ENCODE measurements around the gene SUSD3. TPM values are rescaled to one million over a fixed set of nuclear protein-coding genes. Genes with fewer than 3 reads are reported as not detected.
A peak's percentile ranks its signal among the peaks of the same experiment; 100 is the strongest.
"Not testable (repeated sequence)": the region's sequence is repeated elsewhere in the genome, so short reads cannot be mapped to it uniquely, and the experiment has no call there.

Gene SUSD3
- polyA plus RNA-seq, 5 donors: 3.6 to 11.9 (median 5.7) TPM

DNA sequence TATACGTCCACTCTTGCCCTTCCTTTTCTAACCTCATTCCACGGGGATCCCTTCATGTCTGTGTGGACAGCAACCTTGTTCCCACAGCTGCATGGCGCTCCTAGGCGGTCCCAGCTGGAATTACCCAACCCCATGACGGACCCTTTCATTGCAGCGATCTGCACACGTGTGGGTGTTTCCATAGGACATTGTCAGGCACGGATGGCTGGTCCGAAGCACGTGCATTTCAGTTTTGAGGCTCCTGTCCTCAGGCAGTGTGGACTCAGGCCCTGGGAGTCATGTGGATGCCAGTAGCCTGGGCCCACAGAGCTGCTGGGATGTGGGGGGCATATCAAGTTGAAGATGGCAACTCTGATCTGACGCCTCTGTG lies 52.5 kb downstream of the SUSD3 start:
- DNase-seq: no peak

DNA sequence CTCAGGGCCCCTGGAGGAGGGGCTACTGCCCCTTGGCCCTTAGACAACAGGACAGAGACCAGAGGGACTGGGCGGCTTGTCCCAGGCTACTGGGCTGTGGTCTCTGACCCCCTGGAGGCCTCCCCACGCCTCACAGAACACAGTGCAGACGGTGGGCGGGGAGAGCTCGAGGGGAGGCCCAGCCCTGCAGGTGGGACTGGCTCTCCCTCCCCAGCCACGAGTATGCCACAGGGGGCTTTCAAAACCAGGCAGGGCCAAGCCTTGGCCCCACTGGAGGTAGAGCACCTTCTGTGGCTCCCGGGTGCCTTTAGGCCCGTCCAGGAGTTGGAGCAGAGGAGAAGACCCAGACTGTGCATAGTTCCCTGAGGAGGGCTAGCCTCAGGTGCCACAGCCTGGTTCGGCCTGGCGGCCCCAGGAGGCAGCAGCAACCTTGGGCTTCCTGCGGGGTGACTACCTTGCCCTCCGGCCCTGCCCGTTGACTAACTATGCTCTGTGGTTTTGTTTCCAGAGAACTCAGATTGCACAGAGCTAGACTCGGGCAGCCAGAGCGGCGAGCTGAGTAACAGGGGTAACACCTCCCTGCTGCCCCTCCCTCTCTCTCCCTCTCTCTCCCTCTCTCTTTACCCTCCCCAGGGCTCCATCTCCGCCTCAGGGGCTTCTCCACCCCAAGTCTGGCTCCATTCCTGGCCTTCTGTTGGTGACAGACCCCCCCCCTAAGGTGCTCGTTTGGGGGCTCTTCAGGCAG lies 53.0 kb downstream of the SUSD3 start:
- no peak for DNase-seq

DNA sequence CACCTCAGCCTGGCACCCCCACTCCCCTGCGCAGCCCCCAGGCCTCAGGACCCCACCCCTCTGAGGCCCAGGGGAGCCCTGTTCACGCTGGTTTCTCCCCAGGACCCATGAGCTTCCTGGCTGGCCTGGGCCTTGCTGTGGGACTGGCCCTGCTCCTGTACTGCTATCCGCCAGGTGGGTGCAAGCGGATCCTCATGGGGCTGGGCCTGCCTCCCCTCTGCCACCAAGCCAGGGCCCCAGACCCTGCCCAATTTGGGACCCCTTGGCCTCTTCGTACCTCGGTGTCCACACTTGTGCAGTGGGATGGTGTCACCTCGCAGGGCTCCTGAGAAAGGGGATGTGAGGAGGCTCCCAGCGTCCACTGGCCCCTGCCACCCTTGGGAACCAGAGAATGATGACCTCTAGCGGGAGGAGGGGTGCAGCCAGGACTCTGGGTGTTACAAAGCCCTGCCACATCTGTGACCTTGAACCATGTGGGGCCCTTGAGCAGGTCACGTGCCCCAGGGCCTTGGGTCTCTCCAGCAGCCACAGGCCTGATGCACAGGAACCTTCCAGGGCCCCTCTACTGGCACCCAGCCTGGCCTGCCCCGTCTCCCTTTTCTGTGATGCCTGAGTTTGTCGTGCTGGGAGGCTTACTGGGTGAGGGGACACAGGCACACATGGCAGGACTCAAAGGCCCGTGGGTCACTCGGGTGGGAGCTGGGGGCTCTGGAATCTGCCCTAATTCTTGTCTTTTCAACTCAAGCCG lies 53.8 kb downstream of the SUSD3 start:
- no peak for DNase-seq

DNA sequence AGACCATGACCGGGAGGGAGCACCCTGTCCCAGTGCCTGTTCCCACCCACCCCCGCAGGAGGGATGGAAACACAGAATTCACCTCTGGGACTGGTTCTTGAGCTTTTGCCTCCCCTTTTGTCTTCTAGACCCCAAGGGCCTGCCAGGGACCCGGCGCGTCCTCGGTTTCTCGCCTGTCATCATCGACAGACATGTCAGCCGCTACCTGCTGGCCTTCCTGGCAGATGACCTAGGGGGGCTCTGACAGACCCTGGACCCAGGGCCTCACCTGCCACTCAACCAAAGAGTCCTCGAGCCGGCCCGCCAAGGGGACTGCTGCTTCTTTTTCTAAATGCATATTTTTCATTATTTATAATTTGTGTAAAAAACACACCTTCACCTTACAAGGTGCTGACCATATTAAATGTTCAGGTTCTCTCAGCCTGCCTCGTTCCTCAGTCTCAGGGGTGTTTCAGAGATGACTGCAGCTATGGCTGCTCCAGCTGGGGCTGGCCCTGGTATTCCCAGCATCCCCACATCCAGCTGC lies 54.4 kb downstream of the SUSD3 start:
- DNase-seq: no peak

DNA sequence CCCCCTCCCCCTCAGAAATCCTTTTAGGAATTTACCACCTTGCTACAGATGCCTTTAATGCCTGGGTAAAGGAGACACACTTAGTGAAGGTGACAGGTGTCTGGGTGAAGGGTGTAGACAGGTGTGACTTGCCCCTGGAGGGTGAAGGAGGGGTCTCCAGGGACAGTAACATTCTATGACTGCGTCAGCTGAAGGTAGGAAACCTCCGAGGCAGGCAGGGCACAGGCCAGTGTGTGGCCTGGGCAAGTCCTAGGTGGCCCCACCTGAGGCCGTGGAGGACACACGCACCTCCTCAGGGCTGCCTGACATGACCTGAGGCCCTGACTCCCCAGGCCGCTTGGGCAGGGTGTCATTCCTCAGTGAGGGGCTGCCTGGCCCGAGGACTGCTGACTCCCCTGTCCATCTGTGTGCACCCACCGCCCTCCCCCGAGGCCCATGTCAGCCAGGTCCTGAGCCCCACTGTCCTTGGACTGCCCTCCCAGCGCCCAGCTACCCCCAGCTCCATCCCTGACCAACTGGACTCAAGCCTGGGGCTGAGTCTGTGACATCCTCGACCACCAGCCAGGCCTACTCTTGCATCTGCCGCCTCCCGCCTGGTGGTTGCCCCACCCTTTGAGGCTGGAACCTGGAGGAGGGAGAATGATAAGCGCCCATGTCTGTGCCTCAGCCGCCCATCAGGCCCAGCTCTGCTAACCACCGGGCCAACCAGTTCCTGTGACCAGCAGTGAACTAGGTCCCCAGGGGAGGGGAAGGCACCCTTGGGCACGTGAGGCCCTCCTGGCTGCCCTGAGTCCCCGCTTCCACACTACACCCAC lies 55.9 kb downstream of the SUSD3 start:
- no peak for DNase-seq

DNA sequence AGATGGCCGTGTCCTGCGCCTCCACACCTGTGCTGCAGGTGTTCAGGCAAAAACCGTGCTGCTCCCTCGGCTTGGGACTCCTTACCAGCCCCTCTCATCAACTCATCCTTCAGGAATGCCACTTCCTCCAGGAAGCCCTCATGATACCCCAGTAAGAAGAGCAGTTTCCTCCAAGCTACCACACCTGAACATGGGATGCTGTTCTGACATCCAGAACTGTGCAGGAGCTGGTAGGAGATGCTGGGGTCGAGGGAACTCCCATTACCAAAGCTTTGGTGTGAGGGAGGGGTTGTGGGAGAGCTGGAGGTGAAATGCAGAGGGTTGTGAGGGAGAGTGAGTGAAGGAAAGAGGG lies 56.5 kb downstream of the SUSD3 start:
- no peak for DNase-seq

DNA sequence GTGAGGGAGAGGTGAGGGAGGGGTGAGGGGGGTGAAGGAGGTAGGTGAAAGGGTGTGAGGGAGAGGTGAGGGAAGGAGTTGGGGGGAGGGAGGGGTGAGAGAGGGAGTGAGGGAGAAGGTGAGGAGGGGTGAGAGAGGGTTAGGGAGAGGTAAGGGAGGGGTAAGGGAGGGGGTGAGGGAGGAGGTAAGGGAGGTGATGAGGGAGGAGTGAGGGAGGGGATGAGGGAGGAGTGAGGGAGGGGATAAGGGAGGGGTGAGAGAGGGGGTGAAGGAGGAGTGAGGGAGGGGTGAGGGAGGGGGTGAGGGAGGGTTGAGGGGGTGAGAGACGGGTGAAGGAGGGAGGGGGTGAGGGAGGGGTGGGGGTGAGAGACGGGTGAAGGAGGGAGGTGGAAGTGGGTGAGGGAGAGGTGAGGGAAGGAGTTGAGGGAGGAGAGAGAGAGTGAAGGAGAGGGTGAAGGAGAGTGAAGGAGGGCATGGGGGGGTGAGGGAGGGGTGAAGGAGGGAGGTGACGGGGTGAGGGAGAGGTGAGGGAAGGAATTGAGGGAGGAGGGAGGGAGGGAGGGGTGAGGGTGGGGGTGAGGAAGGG lies 57.1 kb downstream of the SUSD3 start:
- DNase-seq: no peak

DNA sequence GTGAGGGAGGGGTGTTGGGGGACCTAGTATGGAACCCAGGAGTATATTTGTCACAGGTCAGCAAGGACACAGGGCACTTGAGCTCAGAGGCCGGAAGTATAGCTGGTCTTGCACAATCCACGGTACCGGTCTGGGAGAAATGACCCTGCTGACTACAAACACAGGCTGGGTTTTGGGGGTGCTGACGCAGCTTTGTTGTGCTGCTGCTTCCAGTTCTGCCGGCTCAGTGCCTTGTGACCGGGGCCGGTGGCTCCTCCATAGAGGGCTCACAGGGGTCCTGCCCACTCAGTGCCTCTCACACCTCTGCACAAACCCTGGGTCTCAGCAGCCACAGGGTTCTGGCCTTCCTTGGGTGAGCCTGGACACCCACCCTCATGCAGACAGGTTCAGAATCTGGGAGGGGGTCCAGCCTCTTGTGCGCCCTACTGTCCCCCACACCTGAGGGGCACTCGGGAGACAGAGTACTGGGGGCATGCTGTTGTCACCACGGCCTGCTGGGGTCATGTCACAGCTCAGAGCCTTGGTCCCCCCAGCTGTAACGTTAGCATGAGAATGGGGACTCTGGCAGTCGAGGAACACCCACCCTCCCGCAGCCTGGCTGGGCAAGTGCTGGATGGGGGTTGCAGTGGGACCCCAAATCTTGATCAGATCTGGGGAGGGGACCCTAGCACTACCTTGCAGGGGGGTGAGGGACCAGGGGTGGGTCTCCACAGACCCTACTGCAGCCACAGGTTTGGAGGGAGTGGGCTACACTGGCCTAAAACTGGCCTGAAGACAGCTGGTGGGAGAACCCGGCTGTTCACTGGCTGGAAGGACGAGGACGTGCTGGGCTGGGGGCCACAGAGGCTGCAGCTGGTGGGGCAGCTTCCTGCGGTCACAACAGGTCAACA lies 57.8 kb downstream of the SUSD3 start:
- peak; percentile 62 to 69 for DNase-seq

DNA sequence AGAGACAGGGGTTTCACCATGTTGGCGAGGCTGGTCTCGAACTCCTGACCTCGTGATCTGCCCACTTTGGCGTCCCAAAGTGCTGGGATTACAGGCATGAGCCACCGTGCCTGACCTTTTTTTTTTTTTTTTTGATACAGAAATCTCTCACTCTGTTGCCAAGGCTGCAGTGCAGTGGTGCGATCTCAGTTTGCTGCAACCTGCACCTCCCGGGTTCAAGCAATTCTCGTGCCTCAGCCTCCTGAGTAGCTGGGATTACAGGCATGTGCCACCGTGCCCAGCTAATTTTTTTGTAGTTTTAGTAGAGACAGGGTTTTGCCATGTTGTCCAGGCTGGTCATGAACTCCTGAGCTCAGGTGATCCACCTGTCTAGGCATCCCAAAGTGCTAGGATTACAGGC lies 59.0 kb downstream of the SUSD3 start:
- DNase-seq: not testable (repeated sequence)

DNA sequence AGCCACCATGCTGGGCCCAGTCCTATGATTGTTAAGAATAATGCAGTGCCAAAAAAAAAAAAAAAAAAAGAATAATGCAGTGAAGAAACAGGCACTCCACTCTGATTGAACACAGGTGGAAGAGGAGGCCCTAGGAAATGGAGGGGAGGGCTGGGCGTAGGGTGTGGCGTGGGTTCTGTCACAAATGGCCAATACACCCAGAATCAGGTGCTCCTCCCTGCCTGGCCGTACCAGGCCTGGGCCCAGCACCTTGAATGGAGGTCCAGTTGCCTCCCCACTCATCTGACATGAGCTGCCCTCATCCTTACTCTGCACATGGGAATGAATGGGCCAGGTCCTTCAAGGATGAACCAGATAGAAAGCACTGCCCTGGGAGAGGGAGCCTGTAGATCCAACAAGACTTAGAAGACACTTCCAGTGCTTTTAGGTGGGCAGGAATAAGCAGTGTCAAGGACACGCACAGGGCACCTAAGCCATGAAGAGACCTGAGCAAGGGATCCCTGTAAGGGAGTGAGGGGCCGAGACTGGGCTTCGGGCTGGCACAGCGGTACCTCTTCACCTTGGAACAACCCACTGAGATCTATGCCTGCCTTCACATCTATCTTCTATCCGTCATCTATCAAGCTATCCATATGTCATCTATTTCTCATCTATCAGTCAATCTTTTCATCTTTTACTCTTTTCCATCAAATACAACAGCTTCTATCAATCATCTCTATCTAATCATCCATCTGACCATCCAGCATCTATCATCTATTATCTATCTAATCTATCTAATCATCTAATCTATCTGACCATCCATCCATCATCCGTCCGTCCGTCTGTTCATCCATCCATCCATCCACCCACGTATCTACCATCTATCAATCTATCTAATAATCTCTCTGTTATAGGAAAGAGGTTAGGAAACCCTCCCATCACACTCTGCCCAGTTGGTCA lies 59.7 kb downstream of the SUSD3 start:
- no peak for DNase-seq

DNA sequence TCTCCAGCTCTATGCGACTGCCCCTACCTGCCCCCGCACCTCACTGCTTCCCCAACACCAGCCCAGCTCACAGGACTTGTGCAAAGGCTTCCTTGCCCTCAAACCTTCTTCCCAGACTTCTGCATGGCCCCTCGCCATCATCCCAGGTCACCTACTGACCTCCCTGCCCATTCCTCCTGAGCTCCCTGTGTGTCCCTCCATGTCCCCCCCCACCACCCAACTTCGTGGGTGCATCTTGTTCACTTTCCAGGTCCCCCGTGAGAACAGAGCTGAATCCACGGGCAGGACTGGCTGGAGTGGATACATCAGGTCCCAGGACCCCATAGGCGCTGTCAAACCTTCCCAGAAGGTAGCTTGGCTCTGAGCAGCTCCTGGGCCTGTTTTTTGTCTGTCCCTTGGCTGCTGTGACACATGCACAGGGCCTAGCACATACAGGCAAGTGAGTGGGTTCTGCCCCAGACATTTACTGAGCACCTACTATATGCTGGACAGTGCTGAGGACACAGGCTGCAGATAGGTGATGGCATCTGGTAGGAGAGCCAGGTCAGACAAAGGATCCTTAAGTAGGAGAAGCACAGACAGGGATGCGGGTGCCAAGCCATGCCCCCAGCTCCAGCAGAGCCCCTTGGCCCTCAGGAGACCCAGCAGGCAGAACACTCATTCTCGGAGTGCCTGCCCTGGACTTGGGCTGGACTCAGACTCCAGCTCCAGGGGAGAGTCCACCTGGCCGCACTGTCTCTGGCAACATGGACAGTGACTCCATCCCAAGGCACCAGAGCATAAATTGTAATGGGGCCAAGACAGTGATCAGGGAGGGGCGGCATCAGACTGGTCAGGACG lies 60.6 kb downstream of the SUSD3 start:
- DNase-seq: no peak

DNA sequence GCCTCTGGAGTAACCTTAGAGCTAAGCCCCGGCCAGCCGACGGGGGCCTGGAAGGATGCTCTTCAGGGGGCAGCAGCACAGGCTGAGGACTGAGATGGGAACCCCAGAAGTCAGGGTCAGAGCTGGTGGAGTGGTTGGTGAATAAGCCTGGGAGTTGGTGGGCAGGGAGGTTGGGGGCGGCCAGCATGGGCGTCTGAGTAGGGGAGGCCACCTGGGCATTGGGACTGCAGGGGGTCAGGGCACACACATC lies 61.1 kb downstream of the SUSD3 start:
- no peak for DNase-seq

DNA sequence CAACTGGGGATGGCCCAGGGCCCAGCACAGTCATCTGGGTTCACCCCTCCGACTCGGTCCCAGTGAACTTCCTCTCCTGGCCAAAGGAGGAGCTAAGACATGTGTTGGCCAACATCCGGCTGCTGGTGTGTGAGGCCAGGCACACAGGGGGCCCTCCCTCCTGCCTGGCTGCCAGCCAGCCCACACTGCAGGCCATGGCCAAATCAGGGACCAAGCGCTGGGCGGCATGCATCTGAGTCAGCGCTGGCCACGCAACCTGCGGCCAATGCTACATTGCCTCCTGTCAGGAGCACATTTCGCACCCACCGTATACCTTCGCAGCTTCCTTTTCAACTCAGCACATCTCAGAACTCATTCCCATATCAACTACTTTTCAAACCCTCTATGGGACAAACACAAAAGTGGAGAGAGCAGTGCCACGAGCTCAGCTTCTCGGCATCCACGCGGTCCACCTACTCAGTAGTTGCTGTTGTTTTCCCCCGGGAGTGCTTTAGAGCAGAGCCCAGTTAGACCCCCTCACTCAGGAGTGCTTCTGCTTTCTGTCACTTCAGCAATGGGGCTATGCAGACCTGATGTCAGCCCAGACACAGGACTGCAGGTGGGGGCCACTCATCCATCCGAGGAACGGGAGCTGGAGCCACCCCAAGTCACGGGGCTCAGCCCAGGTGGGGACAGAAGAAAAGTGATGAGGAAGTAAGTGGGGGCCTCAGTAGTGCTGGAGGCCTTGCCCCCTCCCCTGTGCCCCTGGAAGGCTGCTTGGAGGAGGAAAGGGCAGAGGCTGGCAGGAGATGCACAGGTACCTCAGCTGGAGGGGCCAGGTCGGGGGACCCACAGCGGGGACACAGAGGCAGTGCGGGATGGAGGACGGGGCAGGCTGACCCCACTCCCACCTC lies 61.7 kb downstream of the SUSD3 start:
- peak; percentile 65 to 70 for DNase-seq

DNA sequence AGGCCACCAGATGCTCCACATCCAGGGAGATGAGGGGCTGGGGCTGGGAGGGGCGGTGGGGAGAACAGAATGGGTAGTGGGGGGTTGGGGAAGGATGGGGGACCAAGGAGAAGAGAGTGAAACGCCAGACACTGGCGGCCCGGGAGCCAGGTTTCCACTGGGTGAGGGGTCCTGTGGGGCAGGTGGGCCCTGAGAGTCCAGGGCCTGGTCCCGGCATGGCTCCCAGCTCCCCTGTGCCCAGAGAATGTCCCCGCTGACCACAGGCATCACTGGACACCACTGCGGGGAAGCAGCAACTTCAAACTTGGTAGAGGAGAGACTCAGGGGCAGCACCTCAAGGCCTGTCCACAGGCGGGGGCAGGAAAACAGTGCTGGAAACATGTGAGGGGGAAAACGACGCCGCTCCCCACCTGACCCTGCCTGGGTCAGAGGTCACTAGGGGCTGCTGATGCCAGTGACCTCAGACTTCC lies 62.4 kb downstream of the SUSD3 start:
- no peak for DNase-seq

DNA sequence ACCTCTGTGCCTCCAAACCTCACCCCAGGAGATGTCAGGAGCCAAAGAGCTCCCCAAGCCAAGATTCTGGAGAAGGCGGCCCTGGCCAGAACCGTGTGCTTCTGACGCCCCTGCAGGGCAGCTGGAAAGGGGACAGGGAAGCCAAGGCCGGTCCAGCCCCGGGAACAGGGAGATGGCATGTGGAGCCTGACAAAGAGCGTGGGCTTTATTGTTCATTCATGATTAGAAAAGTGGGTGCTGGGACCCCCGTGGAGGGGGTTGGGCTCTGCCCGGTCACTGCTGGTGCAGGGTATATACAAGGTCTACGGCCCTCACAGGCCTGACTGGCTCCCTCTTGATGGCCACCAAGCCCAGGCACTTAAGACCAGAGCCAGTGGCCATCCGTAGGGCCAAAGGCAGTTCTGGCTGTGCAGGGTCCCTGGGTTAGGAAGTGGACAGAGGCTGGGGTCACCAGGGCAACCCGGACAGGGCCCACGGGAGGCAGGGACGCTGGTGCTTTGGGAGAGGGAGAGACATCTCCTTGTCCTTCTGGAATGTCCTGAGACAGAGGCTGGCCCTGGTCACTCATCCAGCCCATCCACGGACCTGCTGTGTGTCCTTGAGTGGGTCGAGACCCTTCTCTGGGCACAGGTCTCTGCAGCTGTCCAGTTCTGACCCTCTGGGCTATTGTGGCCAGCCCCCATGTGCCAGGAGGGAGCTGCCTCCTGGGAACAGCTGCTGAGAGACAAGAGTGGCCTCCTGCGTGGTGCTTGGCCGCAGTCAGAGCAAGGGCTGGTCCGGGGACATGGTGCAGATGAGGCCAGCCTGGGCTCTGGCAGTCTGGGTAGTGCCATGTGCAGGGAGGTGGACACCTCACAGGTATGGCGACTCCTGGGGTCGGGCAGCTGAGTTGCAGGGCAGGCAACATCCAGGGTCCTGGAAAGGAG lies 63.1 kb downstream of the SUSD3 start:
- DNase-seq: no peak

DNA sequence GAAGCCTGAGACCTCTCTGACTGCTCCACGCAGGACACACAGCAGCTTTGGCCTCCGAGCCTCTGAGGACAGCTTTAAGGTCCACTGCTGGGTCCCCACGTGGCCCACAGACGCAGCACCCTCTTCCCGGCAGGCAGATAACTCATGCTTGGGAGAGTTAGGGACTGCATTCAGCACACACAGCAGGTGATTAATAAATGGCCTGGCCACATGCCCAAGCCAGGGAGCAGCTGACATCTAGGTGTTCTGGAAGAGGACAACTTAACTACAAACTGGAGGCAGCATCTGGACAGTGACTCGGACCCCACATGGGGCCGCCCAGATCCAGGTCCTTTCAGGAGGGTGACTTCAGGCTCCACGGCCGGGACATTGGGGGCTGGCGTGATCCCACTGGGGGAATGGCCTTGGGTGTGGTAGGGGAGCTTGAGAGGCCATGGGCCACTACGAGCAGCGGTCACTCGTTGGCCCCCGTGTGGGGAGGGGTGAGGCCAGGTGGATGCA lies 64.3 kb downstream of the SUSD3 start:
- DNase-seq: no peak
